ENCODE results near the gene FGFR3.
"Not testable (repeated sequence)": the region's sequence is repeated elsewhere in the genome, so short reads cannot be mapped to it uniquely, and the experiment has no call there.

FGFR3 gene

GRCh38 chr4:1842339-1842895 lies 49.3 kb downstream of the FGFR3 start:
- no peak for DNase-seq (ENCODE audit: low spot score)

GRCh38 chr4:1842993-1843448 lies 49.9 kb downstream of the FGFR3 start:
- DNase-seq (ENCODE audit: low spot score) = no peak

- DNase-seq (ENCODE audit: low spot score) = no peak
These were observed 50.8 kb downstream of the FGFR3 start for GRCh38 chr4:1843852-1844251.

GRCh38 chr4:1844618-1845017 lies 51.5 kb downstream of the FGFR3 start:
- not testable (repeated sequence) for DNase-seq (ENCODE audit: low spot score)

- DNase-seq (ENCODE audit: low spot score) = no peak
These were observed 53.5 kb downstream of the FGFR3 start for GRCh38 chr4:1846580-1846979.

- DNase-seq (ENCODE audit: low spot score) = no peak
These were observed 57.2 kb downstream of the FGFR3 start for GRCh38 chr4:1850276-1850675.

- no peak for DNase-seq (ENCODE audit: low spot score)
These were observed 58.1 kb downstream of the FGFR3 start for GRCh38 chr4:1851160-1851559.

GRCh38 chr4:1851575-1852410 lies 58.7 kb downstream of the FGFR3 start:
- no peak for DNase-seq (ENCODE audit: low spot score)

- no peak for DNase-seq (ENCODE audit: low spot score)
These were observed 60.0 kb downstream of the FGFR3 start for GRCh38 chr4:1852904-1853623.

- DNase-seq (ENCODE audit: low spot score) = no peak
These were observed 61.7 kb downstream of the FGFR3 start for GRCh38 chr4:1854752-1855151.

- DNase-seq (ENCODE audit: low spot score) = no peak
These were observed 62.4 kb downstream of the FGFR3 start for GRCh38 chr4:1855333-1856070.

GRCh38 chr4:1856071-1856942 lies 63.2 kb downstream of the FGFR3 start, which contains the start of gene LETM1:
LETM1 (minus strand) TSS chr4:1856156; CDS start chr4:1855950, 206 bp downstream.
- peak; percentile 95 for DNase-seq (ENCODE audit: low spot score)

GRCh38 chr4:1856943-1857699 lies 64.0 kb downstream of the FGFR3 start:
- no peak for DNase-seq (ENCODE audit: low spot score)

- no peak for DNase-seq (ENCODE audit: low spot score)
These were observed 64.8 kb downstream of the FGFR3 start for GRCh38 chr4:1857931-1858330.

All from activated CD4-positive, alpha-beta T cell treated with anti-CD3 and anti-CD28 coated beads, Interleukin-2, Interleukin-4, amounts not matched to agents 100 ng/mL and 50 ng/mL, durations not matched to agents 16 hours and 8 hours (primary cell).